Heart right ventricle (tissue), 16 donors: ENCODE data around the gene PRR23B. TPM values are rescaled to one million over a fixed set of nuclear protein-coding genes. Genes with fewer than 3 reads are reported as not detected.
"Not testable (repeated sequence)": the region's sequence is repeated elsewhere in the genome, so short reads cannot be mapped to it uniquely, and the experiment has no call there.

Experiments used
- ATAC-seq, 8 donors: fragments of 200-7000 bp; cut with Tn5 transposase; one replicate each; pipeline ENCODE4 v1.9.1; 2020; ENCODE audit warnings: mild to moderate bottlenecking in 8 of 8, moderate library complexity in 8 of 8, moderate number of reproducible peaks in 1 of 8
- DNase-seq, 2 donors: peaks; one replicate each; pipeline ENCODE4 v3.0.0-alpha.2; 2020
- H3K27ac ChIP-seq, 10 donors: fragments of 200-600 bp; sonication (generic) in 2 of 10; one replicate each; pipeline versions ENCODE4 v1.5.0 to v1.8.0; 2020 to 2022; ENCODE audit warnings: mild to moderate bottlenecking in 3 of 10
- H3K27me3 ChIP-seq, 7 donors: fragments of 200-600 bp; one replicate each; pipeline ENCODE4 v1.8.0; 2021 to 2022; ENCODE audit warnings: mild to moderate bottlenecking in 2 of 7
- H3K36me3 ChIP-seq, 9 donors: fragments of 200-600 bp; sonication (generic) in 1 of 9; one replicate each; pipeline versions ENCODE4 v1.5.0 to v1.8.0; 2020 to 2022; ENCODE audit warnings: mild to moderate bottlenecking in 2 of 9
- H3K4me1 ChIP-seq, 9 donors: fragments of 200-600 bp; sonication (generic) in 1 of 9; one replicate each; pipeline versions ENCODE4 v1.5.0 to v1.8.0; 2020 to 2022; ENCODE audit warnings: mild to moderate bottlenecking in 4 of 9
- H3K4me3 ChIP-seq, 10 donors: fragments of 200-600 bp; sonication (generic) in 2 of 10; one replicate each; pipeline versions ENCODE4 v1.5.0 to v1.8.0; 2020 to 2022; ENCODE audit warnings: mild to moderate bottlenecking in 7 of 10, moderate library complexity in 2 of 10
- H3K9me3 ChIP-seq, 11 donors: fragments of 200-600 bp in 10 of 11; sonication (generic) in 2 of 11; one replicate each; pipeline versions ENCODE4 v1.5.0 to v1.8.0; 2013 to 2022; ENCODE audit warnings: mild to moderate bottlenecking in 2 of 11, control low read depth in 1 of 11, moderate library complexity in 1 of 11
- whole genome bisulfite sequencing, 2 donors: extraction: QIAGEN DNeasy Blood & Tissue Kit; methylation state at CpG; one replicate each; pipeline ENCODE4 v1.1.7; 2013; ENCODE audit warnings: inconsistent platforms in 1 of 2; 5-methylcytosine and 5-hydroxymethylcytosine counted together
- intact Hi-C, 10 donors: fragments of 100-400 bp; cut with DNase I; formaldehyde crosslinking; loops; one replicate each; pipeline versions ENCODE4 v1.11.1 to v1.14.2; 2022
- polyA plus RNA-seq, 2 donors: library from polyadenylated mRNA; stranded (reverse); fragments of 200-250 nt; gene quantifications; one replicate each; pipeline ENCODE4 v1.2.3, GENCODE V29; 2013
- total RNA-seq, 10 donors: library from RNA; stranded (reverse); fragmentation: NEBNext Ultra II Directional in 3 of 10; extraction: Animal tissue kit (Norgen Biotek cat#: 25700) in 3 of 10; gene quantifications; one replicate each; pipeline versions ENCODE4 v1.2.1 to v1.2.4, GENCODE V29; 2021 to 2023
- TF ChIP-seq, protein P1 (sequence below), 9 donors: fragments of 200-600 bp; sonication (generic) in 2 of 9; IDR thresholded peaks; one replicate each; pipeline versions ENCODE4 v1.5.0 to v1.8.0; 2021 to 2022; ENCODE audit warnings: antibody characterized with exemption in 9 of 9, mild to moderate bottlenecking in 5 of 9, moderate library complexity in 1 of 9
- donor health status: Arrhythmogenic right ventricular cardiomyopathy.
- donor health status: ischemic (EF 13 %, LVEDD 7.1; RV severe dilation, severe dysfunction).
- donor health status: healthy with polysubstance abuse.
- donor health status: DM: no; HTN: yes; CAD: no.
- donor health status: DM: no; HTN: no; CAD: no.
- donor health status: ischemic (EF 25% LVEDD 6.9; RV normal size, moderate dysfunction).
- donor health status: ischemic (EF 25% LVEDD 5.7; RV mildly dilated, moderate dysfunction).
- donor health status: healthy.
- donor health status: DM: yes; HTN: yes; CAD: no.
- donor health status: Ischemic cardiomyopathy.
- donor health status: ischemic (EF 35%, LVEDD 5.7; RV mildly dilated, moderate dysfunction).
- donor health status: nonischemic (EF 11% LVEDD 7.7; RV severe dilation, severe dysfunction).
- donor health status: DM: yes; HTN: yes; CAD: no.
- donor health status: PGD.
- donor health status: ischemic (EF 29% LVEDD 5.4; RV normal size, mild dysfunction).
- donor health status: nonischemic (EF 23%, LVEDD 6.1; RV moderate dilation, normal function).

The PRR23B gene
- total and polyA plus RNA-seq, 12 donors, result not detected

DNA sequence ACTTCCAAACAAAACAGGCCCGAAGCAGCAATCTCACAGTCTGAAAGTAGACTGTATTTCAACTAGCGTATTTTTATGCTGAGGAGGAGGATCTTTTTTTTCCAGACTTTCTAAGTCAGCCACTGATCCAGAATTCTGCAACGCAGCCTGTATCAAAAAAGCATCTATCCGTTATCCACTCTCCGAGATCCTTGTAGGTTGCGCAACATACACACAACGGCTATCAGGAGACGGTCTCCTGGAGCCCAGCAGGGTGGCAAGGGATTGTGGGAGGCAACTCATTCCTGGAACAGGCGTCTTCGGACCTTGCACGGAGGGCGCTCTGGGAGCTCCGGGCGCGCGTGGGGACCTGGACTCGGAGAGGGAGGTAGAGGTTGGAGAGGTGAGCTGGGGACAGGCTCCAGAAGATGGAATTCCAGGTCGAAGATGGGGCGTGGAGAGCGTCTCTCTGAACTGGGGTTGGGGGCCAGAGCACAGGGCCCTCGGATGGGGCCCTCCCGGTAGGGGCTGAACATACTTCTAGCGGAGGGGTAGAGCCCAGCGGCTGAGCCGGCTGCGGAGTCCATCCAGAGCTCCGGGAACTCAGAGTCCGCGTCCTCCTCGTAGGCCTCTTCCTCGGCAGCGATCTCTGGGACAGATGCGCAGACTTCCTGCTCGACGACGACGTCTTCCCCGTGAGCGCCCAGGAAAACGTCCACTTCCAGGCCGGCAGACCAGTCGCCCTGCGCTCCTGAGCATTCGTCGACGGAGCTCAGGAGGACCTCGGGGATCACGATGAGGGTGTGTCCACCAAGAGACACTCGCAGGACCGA lies 23.0 kb upstream of the PRR23B start:
- ATAC-seq, result no peak
- Histone ChIP-seq H3K4me1 (no peaks in the 10 kb centered on the region), H3K9me3 (peaks cover 0 to 34% (median 2%) of the 10 kb centered on the region in 11 donors), H3K27me3 (peaks cover 0 to 32% (median 16%) of the 10 kb centered on the region in 7 donors), H3K27ac (no peak overlapping the region), H3K4me3 (no peak overlapping the region), H3K36me3 (no peaks in the 10 kb centered on the region)
- 59 to 68% methylated on average over 50 of the region's 50 CpGs for WGBS, 2 donors
- intact Hi-C loops, result no loop called here
- TF ChIP-seq, protein P1, sequence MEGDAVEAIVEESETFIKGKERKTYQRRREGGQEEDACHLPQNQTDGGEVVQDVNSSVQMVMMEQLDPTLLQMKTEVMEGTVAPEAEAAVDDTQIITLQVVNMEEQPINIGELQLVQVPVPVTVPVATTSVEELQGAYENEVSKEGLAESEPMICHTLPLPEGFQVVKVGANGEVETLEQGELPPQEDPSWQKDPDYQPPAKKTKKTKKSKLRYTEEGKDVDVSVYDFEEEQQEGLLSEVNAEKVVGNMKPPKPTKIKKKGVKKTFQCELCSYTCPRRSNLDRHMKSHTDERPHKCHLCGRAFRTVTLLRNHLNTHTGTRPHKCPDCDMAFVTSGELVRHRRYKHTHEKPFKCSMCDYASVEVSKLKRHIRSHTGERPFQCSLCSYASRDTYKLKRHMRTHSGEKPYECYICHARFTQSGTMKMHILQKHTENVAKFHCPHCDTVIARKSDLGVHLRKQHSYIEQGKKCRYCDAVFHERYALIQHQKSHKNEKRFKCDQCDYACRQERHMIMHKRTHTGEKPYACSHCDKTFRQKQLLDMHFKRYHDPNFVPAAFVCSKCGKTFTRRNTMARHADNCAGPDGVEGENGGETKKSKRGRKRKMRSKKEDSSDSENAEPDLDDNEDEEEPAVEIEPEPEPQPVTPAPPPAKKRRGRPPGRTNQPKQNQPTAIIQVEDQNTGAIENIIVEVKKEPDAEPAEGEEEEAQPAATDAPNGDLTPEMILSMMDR (IDR thresholded peaks at IDR 0.05), result no peak
- DNase-seq, result no peak

DNA sequence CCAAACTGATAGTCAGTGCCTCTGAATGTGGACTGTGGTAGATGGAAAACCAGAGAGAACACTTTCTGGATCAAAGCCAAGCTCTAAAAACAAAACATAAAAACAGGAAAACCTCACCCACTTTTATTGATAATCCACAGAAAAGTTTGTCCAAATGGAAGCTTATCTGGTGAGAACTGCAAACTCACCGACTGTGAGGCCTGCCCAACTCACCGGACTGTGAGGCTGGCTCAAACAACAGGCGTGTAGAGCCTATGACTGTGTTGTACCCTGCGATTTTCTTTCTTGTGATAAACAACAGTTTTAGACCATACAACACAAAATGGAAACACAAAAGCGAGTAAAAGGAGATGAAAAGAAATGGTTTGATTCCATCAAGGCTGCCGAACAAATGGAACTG lies 16.8 kb upstream of the PRR23B start:
- DNase-seq (no peak), ATAC-seq (no peak)
- Histone ChIP-seq H3K27ac (no peak overlapping the region), H3K27me3 (peaks cover 0 to 17% (median 0%) of the 10 kb centered on the region in 7 donors), H3K36me3 (no peaks in the 10 kb centered on the region), H3K4me1 (no peaks in the 10 kb centered on the region), H3K9me3 (peaks cover 0 to 2% (median 0%) of the 10 kb centered on the region in 11 donors), H3K4me3 (no peak overlapping the region)
- 64% methylated on average over 6 of the region's 6 CpGs for WGBS, 2 donors
- intact Hi-C loops, result no loop called here
- TF ChIP-seq, protein P1 (IDR thresholded peaks at IDR 0.05), result no peak

DNA sequence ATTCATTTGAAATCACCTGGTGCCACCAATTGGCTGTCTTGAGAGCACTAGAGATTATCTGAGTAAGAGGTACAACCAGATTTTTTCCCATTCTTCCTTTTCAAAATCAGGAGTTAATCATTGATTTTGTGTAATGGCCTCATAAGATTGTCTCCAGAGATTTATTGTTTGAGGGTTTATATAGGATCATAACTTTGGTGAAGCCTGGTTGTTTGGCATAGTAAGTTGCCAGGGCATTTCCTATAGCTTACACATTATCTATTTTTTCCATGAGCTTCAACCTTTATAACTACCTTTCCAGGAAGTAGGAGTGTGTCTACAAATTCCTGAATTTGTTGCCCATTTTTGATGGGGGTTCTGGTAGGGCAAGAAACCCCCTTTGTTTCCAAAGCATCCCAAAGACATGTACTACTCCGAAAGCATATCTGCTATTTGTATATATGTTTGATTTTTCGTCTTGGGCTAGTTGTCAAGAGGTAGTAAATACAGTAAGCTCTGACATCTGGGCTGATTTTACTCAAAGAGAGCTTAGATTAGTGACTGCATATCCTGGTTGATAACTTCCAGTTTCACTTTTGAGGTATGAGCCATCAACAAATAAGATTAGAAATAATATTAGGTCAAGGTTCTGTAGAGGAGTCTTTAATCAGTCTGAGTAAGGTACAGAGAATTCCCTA lies 11.7 kb upstream of the PRR23B start:
- no peaks in the 10 kb centered on the region for H3K4me1 ChIP-seq
- DNase-seq (no peak), ATAC-seq (no peak)
- no peak overlapping the region for H3K27ac ChIP-seq
- TF ChIP-seq, protein P1 (IDR thresholded peaks at IDR 0.05), result no peak
- no peaks in the 10 kb centered on the region for H3K36me3 ChIP-seq
- H3K9me3 ChIP-seq, result peaks cover 0 to 51% (median 15%) of the 10 kb centered on the region in 11 donors
- intact Hi-C loops, result no loop called here
- no peak overlapping the region for H3K4me3 ChIP-seq
- 68 to 79% methylated on average over 2 of the region's 2 CpGs for WGBS, 2 donors
- no peaks in the 10 kb centered on the region for H3K27me3 ChIP-seq

DNA sequence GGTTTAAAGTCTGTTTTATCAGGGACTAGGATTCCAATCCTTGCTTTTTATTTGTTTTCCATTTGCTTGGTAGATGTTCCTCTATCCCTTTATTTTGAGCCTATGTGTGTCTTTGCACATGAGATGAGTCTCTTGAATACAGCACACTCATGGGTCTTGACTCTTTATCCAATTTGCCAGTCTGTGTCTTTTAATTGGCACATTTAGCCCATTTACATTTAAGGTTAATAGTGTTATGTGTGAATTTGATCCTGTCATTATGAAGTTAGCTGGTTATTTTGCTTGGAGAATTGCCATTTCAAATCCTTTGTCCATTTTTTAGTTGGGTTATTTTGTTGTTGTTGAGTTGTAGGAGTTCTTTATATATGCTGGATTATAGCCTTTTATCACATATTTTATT lies 9.8 kb upstream of the PRR23B start:
- H3K27ac ChIP-seq, DNase-seq, H3K4me1 ChIP-seq, H3K27me3 ChIP-seq, H3K36me3 ChIP-seq, ATAC-seq, intact Hi-C loops, H3K4me3 ChIP-seq: not testable (repeated sequence)
- peaks cover 0 to 56% (median 15%) of the 10 kb centered on the region in 11 donors for H3K9me3 ChIP-seq

DNA sequence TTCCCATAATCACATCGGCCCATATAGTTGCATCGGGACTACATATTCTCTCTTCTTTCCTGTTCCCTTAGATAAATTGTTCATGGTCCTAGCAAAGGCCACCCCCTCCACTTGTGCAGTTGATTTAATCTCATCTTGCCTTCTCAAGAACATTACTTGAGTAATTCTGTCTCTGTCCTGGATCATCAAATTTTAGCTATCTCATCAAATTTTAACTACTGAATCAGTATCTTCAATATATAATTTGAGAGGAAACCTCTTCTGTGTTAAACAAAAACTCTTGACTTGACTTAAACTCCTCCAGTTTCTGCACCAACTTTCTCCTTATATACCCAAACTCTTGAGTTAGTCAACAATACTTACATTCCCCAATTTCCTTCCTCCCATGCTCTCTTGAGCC lies 4.2 kb upstream of the PRR23B start:
- H3K4me1 ChIP-seq, result no peaks in the 10 kb centered on the region
- peaks cover 0 to 43% (median 0%) of the 10 kb centered on the region in 11 donors for H3K9me3 ChIP-seq
- intact Hi-C loops, result no loop called here
- DNase-seq, result no peak
- ATAC-seq, result no peak
- peaks cover 0 to 20% (median 12%) of the 10 kb centered on the region in 7 donors for H3K27me3 ChIP-seq
- no peaks in the 10 kb centered on the region for H3K36me3 ChIP-seq
- WGBS, 2 donors, result 90% methylated on average over 2 of the region's 2 CpGs
- no peak overlapping the region for H3K27ac ChIP-seq
- TF ChIP-seq, protein P1 (IDR thresholded peaks at IDR 0.05), result no peak
- no peak overlapping the region for H3K4me3 ChIP-seq
